SIG-M5 treated with dmso at 0.1 percent for 504 hours (cell line): ENCODE data around the gene BBOF1.
A peak's percentile ranks its signal among the peaks of the same experiment; 100 is the strongest.

Source experiments
- DNase-seq: peaks from one replicate; lab custom pipeline; 2025; ENCODE audit not compliant: unreplicated experiment; lab: John Stamatoyannopoulos, UW

The BBOF1 gene

GRCh38 chr14:74085828-74086227, 66.7 kb downstream of the BBOF1 start:
- peak; percentile 66 for DNase-seq

DNA sequence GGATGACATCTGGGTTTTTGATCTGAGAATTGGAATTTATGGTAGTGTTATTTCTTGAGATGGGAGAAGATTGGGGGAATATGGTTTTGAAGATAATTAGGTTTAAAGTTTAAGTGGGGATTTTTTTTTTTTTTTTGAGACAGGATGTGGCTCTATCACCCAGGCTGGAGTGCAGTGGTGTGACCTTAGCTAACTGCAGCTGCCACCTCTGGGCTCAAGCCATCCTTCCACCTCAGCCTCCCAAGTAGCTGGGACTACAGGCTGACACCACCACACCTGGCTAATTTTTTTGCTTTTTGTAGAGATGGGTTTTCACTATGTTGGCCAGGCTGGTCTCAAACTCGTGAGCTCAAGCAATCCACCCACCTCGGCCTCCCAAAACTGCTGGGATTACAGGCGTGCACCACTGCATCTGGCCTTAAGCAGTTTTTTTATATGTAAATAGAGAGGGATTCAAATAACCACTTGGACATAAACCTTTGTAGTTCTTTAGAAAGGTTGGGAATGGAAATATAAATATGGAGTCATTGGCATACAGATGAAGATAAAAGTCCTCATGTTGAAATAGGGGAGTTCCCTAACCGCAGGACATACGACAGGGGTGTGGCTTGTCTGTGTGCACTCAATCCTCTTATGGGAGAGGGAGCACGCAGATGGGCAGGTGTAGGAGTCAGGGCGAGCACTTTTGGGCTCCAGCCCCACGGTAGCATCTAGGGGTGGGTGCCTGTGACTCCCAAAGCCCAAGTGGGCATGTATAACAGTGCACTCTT, 70.3 kb downstream of the BBOF1 start:
- no peak for DNase-seq

- no peak for DNase-seq
Observed at GRCh38 chr14:74105381-74105780, 86.2 kb downstream of the BBOF1 start.

DNA sequence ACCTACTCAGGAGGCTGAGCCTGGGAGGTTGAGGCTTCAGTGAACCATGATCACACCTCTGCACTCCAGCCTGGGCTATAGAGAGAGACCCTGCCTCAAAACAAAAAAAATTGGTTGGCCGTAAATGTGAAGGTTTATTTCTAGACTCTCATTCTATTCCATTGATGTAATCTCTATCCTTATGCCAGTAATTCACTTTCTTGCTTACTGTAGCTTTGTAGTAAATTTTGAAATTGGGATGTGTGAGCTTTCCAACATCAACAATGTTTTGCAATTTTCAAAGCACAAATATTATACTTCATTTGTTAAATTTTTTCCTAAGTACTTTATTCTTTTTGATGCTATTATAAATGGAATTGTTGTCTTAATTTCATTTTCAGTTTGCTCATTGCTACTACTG, 90.2 kb downstream of the BBOF1 start:
- DNase-seq: no peak

DNA sequence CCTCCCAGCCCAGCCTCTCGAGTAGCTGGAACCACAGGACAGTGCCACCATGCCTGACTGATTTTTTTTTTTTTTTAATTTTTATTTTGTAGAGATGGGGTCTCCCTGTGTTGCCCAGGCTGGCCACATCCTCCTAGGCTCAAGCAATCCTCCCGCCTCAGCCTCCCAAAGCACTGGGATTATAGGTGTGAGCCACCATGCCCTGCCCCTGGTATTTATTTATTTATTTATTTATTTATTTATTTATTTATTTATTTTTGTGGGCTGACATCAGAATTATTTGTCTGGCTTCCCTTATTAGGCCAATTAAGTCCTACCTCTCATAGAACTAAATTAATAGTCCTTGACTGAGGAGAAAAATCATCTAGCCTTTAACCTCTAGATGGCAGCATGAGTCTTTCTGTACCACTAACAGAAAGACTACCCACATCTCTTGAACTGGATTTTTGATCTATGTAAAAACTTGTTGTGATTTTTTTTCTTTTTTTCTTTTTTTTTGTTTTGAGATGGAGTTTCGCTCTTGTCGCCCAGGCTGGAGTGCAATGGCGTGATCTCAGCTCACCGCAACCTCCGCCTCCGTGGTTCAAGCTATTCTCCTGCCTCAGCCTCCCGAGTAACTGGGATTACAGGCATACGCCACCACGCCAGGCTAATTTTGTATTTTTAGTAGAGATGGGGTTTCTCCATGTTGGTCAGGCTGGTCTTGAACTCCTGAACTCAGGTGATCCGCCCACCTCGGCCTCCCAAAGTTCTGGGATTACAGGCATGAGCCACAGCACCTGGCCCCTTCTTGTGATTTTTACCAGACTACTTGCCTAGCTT, 92.5 kb downstream of the BBOF1 start:
- DNase-seq: peak; percentile 66
